Forelimb muscle (tissue), 1 donor: ENCODE measurements around the gene HIVEP3. TPM values are rescaled to one million over a fixed set of nuclear protein-coding genes. Genes with fewer than 3 reads are reported as not detected.

Experiments
- DNase-seq: peaks from one replicate; pipeline ENCODE4 v3.0.0-alpha.2; 2013; ENCODE audit warnings: low read depth
- polyA plus RNA-seq: library from polyadenylated mRNA; unstranded; fragments of 120-200 nt; gene quantifications from one replicate; pipeline ENCODE4 v1.2.1, GENCODE V29; 2013; ENCODE audit not compliant: insufficient read length

HIVEP3 gene
- polyA plus RNA-seq, 1 donor, result 2.1 TPM

- no peak for DNase-seq
These were observed 128.9 kb downstream of the HIVEP3 start for GRCh38 chr1:41789661-41790330.

GRCh38 chr1:41788427-41788826 lies 130.3 kb downstream of the HIVEP3 start:
- no peak for DNase-seq

GRCh38 chr1:41784531-41785274 lies 134.0 kb downstream of the HIVEP3 start:
- no peak for DNase-seq

GRCh38 chr1:41783189-41783639 lies 135.5 kb downstream of the HIVEP3 start:
- no peak for DNase-seq

GRCh38 chr1:41780916-41781315 lies 137.8 kb downstream of the HIVEP3 start:
- DNase-seq, result no peak

- no peak for DNase-seq
These were observed 138.4 kb downstream of the HIVEP3 start for GRCh38 chr1:41780322-41780721.

- no peak for DNase-seq
These were observed 139.4 kb downstream of the HIVEP3 start for GRCh38 chr1:41779360-41779759.

DNA sequence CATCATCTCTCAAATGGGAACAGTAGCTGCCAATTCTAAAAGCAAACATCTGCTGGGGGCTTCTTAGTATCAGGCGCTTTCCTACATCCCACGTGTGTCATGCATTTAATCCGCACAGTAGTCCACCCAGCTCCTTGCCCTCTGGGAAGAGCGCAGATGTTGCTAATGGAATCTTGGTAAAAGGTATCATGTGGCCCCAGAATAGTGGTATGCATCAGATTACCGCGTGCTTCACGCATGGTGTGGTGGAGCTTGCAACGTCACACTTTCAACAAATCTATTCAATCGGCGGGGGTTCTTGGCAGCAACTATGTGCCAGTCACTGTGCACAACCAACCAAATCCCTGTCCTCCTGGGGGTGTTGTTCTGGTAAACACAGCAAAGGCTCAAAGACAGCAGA lies 141.0 kb downstream of the HIVEP3 start:
- no peak for DNase-seq

- no peak for DNase-seq
These were observed 141.8 kb downstream of the HIVEP3 start for GRCh38 chr1:41776891-41777441.

GRCh38 chr1:41775956-41776585 lies 142.7 kb downstream of the HIVEP3 start:
- DNase-seq, result no peak

- DNase-seq, result no peak
These were observed 144.2 kb downstream of the HIVEP3 start for GRCh38 chr1:41774471-41774990.

- DNase-seq, result no peak
These were observed 144.9 kb downstream of the HIVEP3 start for GRCh38 chr1:41773842-41774241.

DNA sequence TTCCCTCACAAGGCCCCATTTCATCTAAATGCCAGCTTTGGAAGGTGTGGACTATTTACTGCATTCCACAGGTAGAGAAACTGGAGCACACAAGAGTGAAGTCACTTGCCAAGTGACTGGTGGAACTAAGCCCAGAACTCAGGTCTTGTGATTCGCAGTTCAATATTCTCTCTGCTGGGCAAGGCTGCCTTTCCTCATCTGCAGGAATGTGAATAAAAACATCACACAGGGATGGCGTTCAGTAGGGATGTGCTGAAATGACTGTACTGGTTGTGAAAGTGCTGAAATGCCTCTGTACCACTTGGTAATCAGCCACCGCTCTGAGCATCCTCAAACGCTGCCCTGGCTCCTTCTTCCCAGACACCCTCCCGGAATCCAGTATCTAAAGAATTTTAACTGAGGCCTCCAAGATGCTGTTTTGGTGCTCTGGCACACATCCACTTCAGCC lies 145.6 kb downstream of the HIVEP3 start:
- no peak for DNase-seq

DNA sequence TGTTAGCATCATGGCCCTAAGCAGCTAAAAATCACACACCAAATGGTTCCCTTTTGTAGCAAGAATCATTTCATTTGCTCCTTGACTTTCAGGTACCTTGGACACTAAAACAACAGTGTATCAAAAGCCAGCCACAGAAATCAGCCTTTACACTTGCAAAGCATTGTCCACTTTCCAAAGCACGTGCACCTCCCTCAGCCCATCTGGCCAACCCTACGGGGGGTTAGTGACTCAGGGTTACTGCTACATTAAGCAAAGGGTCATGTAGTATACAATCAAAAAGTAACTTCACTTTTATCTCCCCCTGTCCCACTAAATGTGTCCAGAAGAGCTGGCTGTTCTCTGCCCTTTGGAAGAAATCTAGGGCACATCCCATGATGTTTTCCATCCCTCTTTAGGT lies 149.7 kb downstream of the HIVEP3 start:
- no peak for DNase-seq

GRCh38 chr1:41768583-41768982 lies 150.1 kb downstream of the HIVEP3 start:
- DNase-seq, result no peak

- DNase-seq, result no peak
These were observed 150.9 kb downstream of the HIVEP3 start for GRCh38 chr1:41767534-41768525.

GRCh38 chr1:41766546-41766945 lies 152.2 kb downstream of the HIVEP3 start:
- no peak for DNase-seq

GRCh38 chr1:41766041-41766440 lies 152.7 kb downstream of the HIVEP3 start:
- no peak for DNase-seq

DNA sequence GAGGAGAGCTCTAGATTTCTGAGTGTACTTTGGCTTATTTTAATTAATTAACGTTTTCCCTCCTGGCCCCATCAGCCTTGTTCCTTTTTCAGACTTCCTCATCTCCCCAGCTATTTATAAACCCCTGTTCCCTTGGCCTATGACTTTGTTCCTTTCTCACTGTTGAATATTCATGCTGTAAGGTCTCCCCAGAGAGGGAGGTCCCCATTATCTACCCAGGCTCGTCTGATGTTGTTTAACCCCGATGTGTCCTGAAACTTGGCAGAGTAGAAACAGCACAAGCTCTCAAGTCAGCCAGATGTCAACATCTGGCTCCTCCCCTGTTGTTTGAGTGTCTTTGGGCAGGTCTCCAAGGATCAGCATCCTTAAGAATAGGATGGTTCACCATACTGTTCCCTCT lies 153.6 kb downstream of the HIVEP3 start:
- DNase-seq, result no peak

DNA sequence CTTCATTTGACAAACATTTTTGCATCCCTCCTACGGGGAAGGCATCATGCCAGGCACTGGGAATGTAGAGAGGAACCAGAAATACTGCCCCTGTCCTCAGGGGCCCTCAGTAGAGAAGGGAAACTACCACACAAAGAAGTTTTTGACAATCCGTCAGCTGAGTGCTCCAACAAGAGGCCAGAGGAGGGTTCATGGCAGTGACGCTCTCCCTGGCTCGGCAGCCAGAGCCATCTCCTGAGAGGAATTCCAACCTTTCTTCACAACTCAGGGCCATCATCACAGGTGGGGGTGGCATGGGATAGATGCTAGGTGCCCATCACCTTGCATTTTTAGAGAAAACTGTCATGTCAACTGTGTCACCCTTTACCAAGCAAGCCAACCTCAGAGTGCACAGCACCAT lies 154.1 kb downstream of the HIVEP3 start:
- DNase-seq, result no peak

DNA sequence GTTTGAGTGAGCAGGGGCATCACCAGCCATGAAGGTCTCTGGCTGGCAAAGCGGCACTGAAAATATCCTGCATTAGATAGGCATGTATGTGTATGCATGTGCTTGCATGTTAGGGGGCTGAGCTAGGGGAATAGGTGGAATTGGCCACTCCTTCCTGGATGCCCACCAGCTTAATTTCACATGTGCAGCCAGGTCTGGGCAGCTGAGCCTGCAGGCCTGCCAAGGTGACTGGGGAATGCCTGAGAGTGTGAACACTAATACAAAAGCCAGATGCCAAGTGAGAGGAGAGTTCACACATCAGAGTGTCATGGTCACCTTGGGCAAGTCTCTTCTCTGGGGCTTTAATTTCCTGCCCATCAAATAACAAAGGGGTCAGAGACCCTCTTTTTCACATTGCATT lies 155.9 kb downstream of the HIVEP3 start:
- no peak for DNase-seq
